HepG2 (cell line): Measurements from ENCODE around the gene CAPN12. TPM values are rescaled to one million over a fixed set of nuclear protein-coding genes. Genes with fewer than 3 reads are reported as not detected.
A peak's percentile ranks its signal among the peaks of the same experiment; 100 is the strongest.

ENCODE experiments used
- CAMTA2 ChIP-seq: sonication (generic); formaldehyde crosslinking; IDR thresholded peaks from 2 replicates; pipeline ENCODE4 v1.4.0; 2020; ENCODE audit warnings: mild to moderate bottlenecking, missing genetic modification reagents, borderline replicate concordance
- ERF ChIP-seq: IDR thresholded peaks from 2 replicates; pipeline ENCODE4 v1.6.1; 2018; ENCODE audit warnings: missing biosample characterization, missing genetic modification reagents
- JUND ChIP-seq: sonication (generic); formaldehyde crosslinking; IDR thresholded peaks from 2 replicates; pipeline ENCODE4 v1.8.0; 2022; ENCODE audit warnings: mild to moderate bottlenecking, missing genetic modification reagents
- KAT2B ChIP-seq: fragments of 150-350 bp; IDR thresholded peaks from 2 replicates; pipeline ENCODE4 v1.6.1; 2014; ENCODE audit warnings: low read depth, low read length, borderline replicate concordance
- KDM6A ChIP-seq: IDR thresholded peaks from 2 replicates; pipeline ENCODE4 v1.6.1; 2016; ENCODE audit warnings: low read depth
- RAD51 ChIP-seq: fragments of 450-650 bp; IDR thresholded peaks from 2 replicates; pipeline ENCODE4 v1.6.1; 2016; ENCODE audit warnings: borderline replicate concordance
- RCOR2 ChIP-seq: IDR thresholded peaks from 2 replicates; pipeline ENCODE4 v1.6.1; 2016; ENCODE audit warnings: missing biosample characterization, missing genetic modification reagents
- SIX4 ChIP-seq: sonication (generic); formaldehyde crosslinking; IDR thresholded peaks from 2 replicates; pipeline ENCODE4 v1.4.0; 2020; ENCODE audit warnings: missing genetic modification reagents
- SKIL ChIP-seq: sonication (generic); formaldehyde crosslinking; IDR thresholded peaks from 2 replicates; pipeline ENCODE4 v1.8.0; 2022; ENCODE audit warnings: missing genetic modification reagents, mild to moderate bottlenecking, moderate library complexity, borderline replicate concordance
- ZBTB20 ChIP-seq: sonication (generic); formaldehyde crosslinking; IDR thresholded peaks from 2 replicates; pipeline ENCODE4 v1.8.1; 2023; ENCODE audit warnings: missing genetic modification reagents, low read depth, mild to moderate bottlenecking, borderline replicate concordance
- ZNF20 ChIP-seq: sonication (generic); formaldehyde crosslinking; IDR thresholded peaks from 2 replicates; pipeline ENCODE4 v1.4.0; 2020; ENCODE audit warnings: mild to moderate bottlenecking, moderate library complexity, missing genetic modification reagents
- ZNF281 ChIP-seq: sonication (generic); formaldehyde crosslinking; IDR thresholded peaks from 2 replicates; pipeline ENCODE4 v1.4.0; 2020; ENCODE audit warnings: missing genetic modification reagents, borderline replicate concordance
- polyA plus RNA-seq, 8 experiments: library from polyadenylated mRNA; depleted of rRNA in 3 of 8; stranded (reverse) in 7 of 8; unstranded in 1 of 8; fragments of >200 nt; fragmentation: Illumina TruSeq in 4 of 8; extraction: Trizol in 4 of 8; gene quantifications; 2 replicates each; pipeline versions ENCODE4 v1.2.1 to v1.2.3, GENCODE V29; 2011 to 2016; ENCODE audit warnings: low read depth in 4 of 8, missing spikeins in 1 of 8, mixed read lengths in 1 of 8; ENCODE audit not compliant: insufficient read depth in 1 of 8
- total RNA-seq, 5 experiments: library from RNA; depleted of rRNA; stranded (reverse); fragments of >200 nt; fragmentation: Illumina TruSeq; extraction: Trizol; gene quantifications; 2 replicates each; pipeline ENCODE4 v1.2.3, GENCODE V29; 2016; ENCODE audit warnings: low read depth in 1 of 5
- TF ChIP-seq, protein P1 (sequence below): sonication (generic); formaldehyde crosslinking; IDR thresholded peaks from 2 replicates; pipeline ENCODE4 v1.9.0; 2021; ENCODE audit warnings: mild to moderate bottlenecking, missing genetic modification reagents
- TF ChIP-seq, protein P2 (sequence below): sonication (generic); formaldehyde crosslinking; IDR thresholded peaks from 2 replicates; pipeline ENCODE4 v1.4.0; 2020; ENCODE audit warnings: mild to moderate bottlenecking, missing genetic modification reagents
- TF ChIP-seq, protein P3 (sequence below): sonication (generic); formaldehyde crosslinking; IDR thresholded peaks from 2 replicates; pipeline ENCODE4 v1.5.0; 2020; ENCODE audit warnings: mild to moderate bottlenecking, missing genetic modification reagents, moderate library complexity

CAPN12 gene
- total and polyA plus RNA-seq, 2 of the 13 experiments (the other 11 are each of a cell fraction or from before 2014, with no cell fraction given), result 1.6 to 13.6 TPM

DNA sequence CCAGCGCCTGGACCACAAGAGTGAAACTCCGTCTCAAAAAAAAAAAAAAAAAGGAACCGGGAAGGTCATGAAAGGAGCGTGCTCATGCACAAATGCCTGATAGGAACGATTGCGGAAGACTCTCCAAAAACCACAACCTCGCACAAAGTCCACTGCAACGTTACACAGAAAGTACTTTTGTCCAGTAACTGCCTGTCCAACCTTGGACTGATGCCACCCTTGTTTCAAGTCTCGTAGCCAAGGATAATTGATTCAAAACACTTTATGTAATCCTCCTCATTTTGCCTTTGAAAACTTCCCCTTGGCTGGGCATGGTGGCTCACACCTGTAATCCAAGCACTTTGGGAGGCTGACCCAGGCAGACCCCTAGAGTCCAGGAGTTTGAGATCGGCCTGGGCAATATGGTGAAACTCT, 15.3 kb upstream of the CAPN12 start (continued):
- 0 out of 2 replicates have a peak, but pooled peaks have one; percentile 7 for TF ChIP-seq ZNF281 (CRISPR knock-in tag)
- no peak for TF ChIP-seq RAD51
- TF ChIP-seq KDM6A, result peak; percentile 61
- peak; percentile 63; the same call in 1 of the 2 replicates for TF ChIP-seq SKIL (CRISPR knock-in tag)
- TF ChIP-seq SIX4 (CRISPR knock-in tag), result 0 out of 2 replicates have a peak, but pooled peaks have one; percentile 52
- TF ChIP-seq, protein P1, sequence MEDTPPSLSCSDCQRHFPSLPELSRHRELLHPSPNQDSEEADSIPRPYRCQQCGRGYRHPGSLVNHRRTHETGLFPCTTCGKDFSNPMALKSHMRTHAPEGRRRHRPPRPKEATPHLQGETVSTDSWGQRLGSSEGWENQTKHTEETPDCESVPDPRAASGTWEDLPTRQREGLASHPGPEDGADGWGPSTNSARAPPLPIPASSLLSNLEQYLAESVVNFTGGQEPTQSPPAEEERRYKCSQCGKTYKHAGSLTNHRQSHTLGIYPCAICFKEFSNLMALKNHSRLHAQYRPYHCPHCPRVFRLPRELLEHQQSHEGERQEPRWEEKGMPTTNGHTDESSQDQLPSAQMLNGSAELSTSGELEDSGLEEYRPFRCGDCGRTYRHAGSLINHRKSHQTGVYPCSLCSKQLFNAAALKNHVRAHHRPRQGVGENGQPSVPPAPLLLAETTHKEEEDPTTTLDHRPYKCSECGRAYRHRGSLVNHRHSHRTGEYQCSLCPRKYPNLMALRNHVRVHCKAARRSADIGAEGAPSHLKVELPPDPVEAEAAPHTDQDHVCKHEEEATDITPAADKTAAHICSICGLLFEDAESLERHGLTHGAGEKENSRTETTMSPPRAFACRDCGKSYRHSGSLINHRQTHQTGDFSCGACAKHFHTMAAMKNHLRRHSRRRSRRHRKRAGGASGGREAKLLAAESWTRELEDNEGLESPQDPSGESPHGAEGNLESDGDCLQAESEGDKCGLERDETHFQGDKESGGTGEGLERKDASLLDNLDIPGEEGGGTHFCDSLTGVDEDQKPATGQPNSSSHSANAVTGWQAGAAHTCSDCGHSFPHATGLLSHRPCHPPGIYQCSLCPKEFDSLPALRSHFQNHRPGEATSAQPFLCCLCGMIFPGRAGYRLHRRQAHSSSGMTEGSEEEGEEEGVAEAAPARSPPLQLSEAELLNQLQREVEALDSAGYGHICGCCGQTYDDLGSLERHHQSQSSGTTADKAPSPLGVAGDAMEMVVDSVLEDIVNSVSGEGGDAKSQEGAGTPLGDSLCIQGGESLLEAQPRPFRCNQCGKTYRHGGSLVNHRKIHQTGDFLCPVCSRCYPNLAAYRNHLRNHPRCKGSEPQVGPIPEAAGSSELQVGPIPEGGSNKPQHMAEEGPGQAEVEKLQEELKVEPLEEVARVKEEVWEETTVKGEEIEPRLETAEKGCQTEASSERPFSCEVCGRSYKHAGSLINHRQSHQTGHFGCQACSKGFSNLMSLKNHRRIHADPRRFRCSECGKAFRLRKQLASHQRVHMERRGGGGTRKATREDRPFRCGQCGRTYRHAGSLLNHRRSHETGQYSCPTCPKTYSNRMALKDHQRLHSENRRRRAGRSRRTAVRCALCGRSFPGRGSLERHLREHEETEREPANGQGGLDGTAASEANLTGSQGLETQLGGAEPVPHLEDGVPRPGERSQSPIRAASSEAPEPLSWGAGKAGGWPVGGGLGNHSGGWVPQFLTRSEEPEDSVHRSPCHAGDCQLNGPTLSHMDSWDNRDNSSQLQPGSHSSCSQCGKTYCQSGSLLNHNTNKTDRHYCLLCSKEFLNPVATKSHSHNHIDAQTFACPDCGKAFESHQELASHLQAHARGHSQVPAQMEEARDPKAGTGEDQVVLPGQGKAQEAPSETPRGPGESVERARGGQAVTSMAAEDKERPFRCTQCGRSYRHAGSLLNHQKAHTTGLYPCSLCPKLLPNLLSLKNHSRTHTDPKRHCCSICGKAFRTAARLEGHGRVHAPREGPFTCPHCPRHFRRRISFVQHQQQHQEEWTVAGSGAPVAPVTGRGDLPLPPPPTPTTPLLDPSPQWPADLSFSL, result peak; percentile 71; the same call in 1 of the 2 replicates
- TF ChIP-seq JUND (CRISPR knock-in tag), result no peak
- peak; percentile 75; the same call in 1 of the 2 replicates for TF ChIP-seq ERF (CRISPR knock-in tag)
- TF ChIP-seq, protein P2, sequence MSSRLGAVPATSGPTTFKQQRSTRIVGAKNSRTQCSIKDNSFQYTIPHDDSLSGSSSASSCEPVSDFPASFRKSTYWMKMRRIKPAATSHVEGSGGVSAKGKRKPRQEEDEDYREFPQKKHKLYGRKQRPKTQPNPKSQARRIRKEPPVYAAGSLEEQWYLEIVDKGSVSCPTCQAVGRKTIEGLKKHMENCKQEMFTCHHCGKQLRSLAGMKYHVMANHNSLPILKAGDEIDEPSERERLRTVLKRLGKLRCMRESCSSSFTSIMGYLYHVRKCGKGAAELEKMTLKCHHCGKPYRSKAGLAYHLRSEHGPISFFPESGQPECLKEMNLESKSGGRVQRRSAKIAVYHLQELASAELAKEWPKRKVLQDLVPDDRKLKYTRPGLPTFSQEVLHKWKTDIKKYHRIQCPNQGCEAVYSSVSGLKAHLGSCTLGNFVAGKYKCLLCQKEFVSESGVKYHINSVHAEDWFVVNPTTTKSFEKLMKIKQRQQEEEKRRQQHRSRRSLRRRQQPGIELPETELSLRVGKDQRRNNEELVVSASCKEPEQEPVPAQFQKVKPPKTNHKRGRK (CRISPR knock-in tag), result no peak
- 0 out of 2 replicates have a peak, but pooled peaks have one; percentile 66 for TF ChIP-seq ZBTB20 (CRISPR knock-in tag)
- TF ChIP-seq, protein P3, sequence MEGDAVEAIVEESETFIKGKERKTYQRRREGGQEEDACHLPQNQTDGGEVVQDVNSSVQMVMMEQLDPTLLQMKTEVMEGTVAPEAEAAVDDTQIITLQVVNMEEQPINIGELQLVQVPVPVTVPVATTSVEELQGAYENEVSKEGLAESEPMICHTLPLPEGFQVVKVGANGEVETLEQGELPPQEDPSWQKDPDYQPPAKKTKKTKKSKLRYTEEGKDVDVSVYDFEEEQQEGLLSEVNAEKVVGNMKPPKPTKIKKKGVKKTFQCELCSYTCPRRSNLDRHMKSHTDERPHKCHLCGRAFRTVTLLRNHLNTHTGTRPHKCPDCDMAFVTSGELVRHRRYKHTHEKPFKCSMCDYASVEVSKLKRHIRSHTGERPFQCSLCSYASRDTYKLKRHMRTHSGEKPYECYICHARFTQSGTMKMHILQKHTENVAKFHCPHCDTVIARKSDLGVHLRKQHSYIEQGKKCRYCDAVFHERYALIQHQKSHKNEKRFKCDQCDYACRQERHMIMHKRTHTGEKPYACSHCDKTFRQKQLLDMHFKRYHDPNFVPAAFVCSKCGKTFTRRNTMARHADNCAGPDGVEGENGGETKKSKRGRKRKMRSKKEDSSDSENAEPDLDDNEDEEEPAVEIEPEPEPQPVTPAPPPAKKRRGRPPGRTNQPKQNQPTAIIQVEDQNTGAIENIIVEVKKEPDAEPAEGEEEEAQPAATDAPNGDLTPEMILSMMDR (CRISPR knock-in tag), result no peak
- no peak for TF ChIP-seq CAMTA2 (CRISPR knock-in tag)
- TF ChIP-seq KAT2B, result no peak
- peak; percentile 95 for TF ChIP-seq RCOR2 (CRISPR knock-in tag)
- TF ChIP-seq ZNF20, result no peak
